Endothelial cell (in vitro differentiated cells): ENCODE measurements around the gene TTBK1. TPM values are rescaled to one million over a fixed set of nuclear protein-coding genes. Genes with fewer than 3 reads are reported as not detected.

Source experiments
- DNase-seq: peaks from one replicate; pipeline ENCODE4 v3.0.0; 2021; ENCODE audit warnings: low spot score
- H3K27ac Mint-ChIP-seq: one replicate; pipeline ENCODE4 v1.8.0; 2021; ENCODE audit warnings: mixed read lengths, inconsistent platforms; ENCODE audit not compliant: unreplicated experiment
- H3K27me3 Mint-ChIP-seq: one replicate; pipeline ENCODE4 v1.8.0; 2021; ENCODE audit warnings: mild to moderate bottlenecking, moderate library complexity, mixed read lengths, inconsistent platforms; ENCODE audit not compliant: unreplicated experiment
- H3K36me3 Mint-ChIP-seq: one replicate; pipeline ENCODE4 v1.8.0; 2021; ENCODE audit warnings: mild to moderate bottlenecking, low read depth, mixed read lengths, inconsistent platforms; ENCODE audit not compliant: unreplicated experiment
- H3K4me1 Mint-ChIP-seq: one replicate; pipeline ENCODE4 v1.8.0; 2021; ENCODE audit warnings: mild to moderate bottlenecking, mixed read lengths, inconsistent platforms; ENCODE audit not compliant: unreplicated experiment
- H3K4me3 Mint-ChIP-seq: one replicate; pipeline ENCODE4 v1.8.0; 2021; ENCODE audit warnings: mild to moderate bottlenecking, mixed read lengths, inconsistent platforms; ENCODE audit not compliant: unreplicated experiment
- H3K9me3 Mint-ChIP-seq: one replicate; pipeline ENCODE4 v1.8.0; 2021; ENCODE audit warnings: mixed read lengths, inconsistent platforms; ENCODE audit not compliant: unreplicated experiment
- CTCF ChIP-seq: fragments of 200-600 bp; sonication (generic); IDR thresholded peaks from one replicate; pipeline ENCODE4 v1.5.0; 2021; ENCODE audit warnings: antibody characterized with exemption; ENCODE audit not compliant: unreplicated experiment
- total RNA-seq: library from RNA; stranded (reverse); fragmentation: NEBNext Ultra II Directional; extraction: Animal tissue kit (Norgen Biotek cat#: 25700); gene quantifications from one replicate; pipeline ENCODE4 v1.2.1, GENCODE V29; 2021; ENCODE audit not compliant: unreplicated experiment

The TTBK1 gene
- total RNA-seq, 1 donor from 2014 or later = 1.0 TPM

GRCh38 chr6:43277306-43277642 is 34.0 kb downstream of the TTBK1 start:
- Mint-ChIP-seq H3K4me3 (no peak overlapping the region), H3K4me1 (peaks cover 12% of the 10 kb centered on the region), H3K36me3 (no peaks in the 10 kb centered on the region), H3K27ac (no peak overlapping the region), H3K9me3 (no peaks in the 10 kb centered on the region), H3K27me3 (peaks cover 20% of the 10 kb centered on the region)
- DNase-seq = no peak
- TF ChIP-seq CTCF = no peak

GRCh38 chr6:43277643-43278523 is 34.6 kb downstream of the TTBK1 start:
- Mint-ChIP-seq H3K4me1 (peaks cover 15% of the 10 kb centered on the region), H3K27me3 (peaks cover 20% of the 10 kb centered on the region), H3K36me3 (no peaks in the 10 kb centered on the region), H3K9me3 (no peaks in the 10 kb centered on the region), H3K4me3 (no peak overlapping the region), H3K27ac (no peak overlapping the region)
- no peak for TF ChIP-seq CTCF
- no peak for DNase-seq

- Mint-ChIP-seq H3K27ac (no peak overlapping the region), H3K27me3 (peaks cover 16% of the 10 kb centered on the region), H3K9me3 (no peaks in the 10 kb centered on the region), H3K36me3 (no peaks in the 10 kb centered on the region), H3K4me1 (peaks cover 15% of the 10 kb centered on the region), H3K4me3 (no peak overlapping the region)
- DNase-seq = no peak
- no peak for TF ChIP-seq CTCF
Measured at GRCh38 chr6:43278524-43279078, 35.3 kb downstream of the TTBK1 start.

- Mint-ChIP-seq H3K4me1 (peaks cover 13% of the 10 kb centered on the region), H3K27ac (no peak overlapping the region), H3K36me3 (no peaks in the 10 kb centered on the region), H3K4me3 (no peak overlapping the region), H3K27me3 (peaks cover 13% of the 10 kb centered on the region), H3K9me3 (no peaks in the 10 kb centered on the region)
- no peak for TF ChIP-seq CTCF
- no peak for DNase-seq
Measured at GRCh38 chr6:43280234-43280633, 37.0 kb downstream of the TTBK1 start.

- no peak for TF ChIP-seq CTCF
- no peaks in the 10 kb centered on the region for H3K9me3 Mint-ChIP-seq
- no peaks in the 10 kb centered on the region for H3K36me3 Mint-ChIP-seq
- no peak for DNase-seq
- H3K4me1 Mint-ChIP-seq = peaks cover 10% of the 10 kb centered on the region
- H3K27ac Mint-ChIP-seq = peak overlapping the region; percentile 58
- H3K4me3 Mint-ChIP-seq = no peak overlapping the region
- peaks cover 8% of the 10 kb centered on the region for H3K27me3 Mint-ChIP-seq
Measured at GRCh38 chr6:43282060-43282459, 38.8 kb downstream of the TTBK1 start.
